ENCODE results near the gene HOMER2. TPM values are rescaled to one million over a fixed set of nuclear protein-coding genes. Genes with fewer than 3 reads are reported as not detected.

The HOMER2 gene
- total RNA-seq, 1 donor from 2014 or later = 9.4 TPM

GRCh38 chr15:82835391-82835917, 117.1 kb downstream of the HOMER2 start:
- ATAC-seq (ENCODE audit: low read depth) (no peak), DNase-seq (no peak)
- H3K4me1 Mint-ChIP-seq = peaks cover 20% of the 10 kb centered on the region
- H3K27ac Mint-ChIP-seq = no peak overlapping the region
- H3K4me3 Mint-ChIP-seq = no peak overlapping the region
- H3K9me3 Mint-ChIP-seq = peaks cover 2% of the 10 kb centered on the region
- TF ChIP-seq CTCF (IDR thresholded peaks at IDR 0.05) = no peak
- POLR2A ChIA-PET = interaction anchor here (0.8 kb wide), 1 partner anchor 10 kb away, joined by 5 read pairs; no protein-coding TSS in a partner anchor
- CTCF ChIA-PET = no interaction called here
- intact Hi-C loops (cut with micrococcal nuclease) = no loop called here
- peaks cover 75% of the 10 kb centered on the region for H3K36me3 Mint-ChIP-seq (ENCODE audit: low read depth)
- H3K27me3 Mint-ChIP-seq = no peaks in the 10 kb centered on the region

- Mint-ChIP-seq H3K36me3 (ENCODE audit: low read depth) (peaks cover 91% of the 10 kb centered on the region), H3K4me3 (peak overlapping the region; percentile 51), H3K4me1 (peaks cover 20% of the 10 kb centered on the region), H3K27ac (peak overlapping the region; percentile 86), H3K27me3 (no peaks in the 10 kb centered on the region), H3K9me3 (peaks cover 2% of the 10 kb centered on the region)
- TF ChIP-seq CTCF (IDR thresholded peaks at IDR 0.05) = no peak
- DNase-seq (no peak), ATAC-seq (ENCODE audit: low read depth) (no peak)
- ChIA-PET POLR2A (interaction anchor here (0.6 to 1.6 kb wide), 9 partner anchors 16 to 293 kb away, joined by 3 to 12 read pairs (median 5); partner anchors contain the start of genes C15orf40, FSD2, RPS17 and WHAMM), CTCF (interaction anchor here (0.8 to 1.6 kb wide), 6 partner anchors 13 to 169 kb away, joined by 3 to 7 read pairs (median 3); no protein-coding TSS in a partner anchor)
- intact Hi-C loops (cut with micrococcal nuclease) = loop anchor here (1.0 kb wide), 1 partner anchor 11 kb away; no protein-coding TSS in a partner anchor
These were observed 119.2 kb downstream of the HOMER2 start for GRCh38 chr15:82833362-82833682.

GRCh38 chr15:82832601-82833361, 119.7 kb downstream of the HOMER2 start:
- no peak for TF ChIP-seq CTCF (IDR thresholded peaks at IDR 0.05)
- Mint-ChIP-seq H3K9me3 (peaks cover 2% of the 10 kb centered on the region), H3K4me3 (peak overlapping the region; percentile 51), H3K36me3 (ENCODE audit: low read depth) (peaks cover 91% of the 10 kb centered on the region), H3K4me1 (peaks cover 20% of the 10 kb centered on the region), H3K27ac (peak overlapping the region; percentile 86), H3K27me3 (no peaks in the 10 kb centered on the region)
- ATAC-seq (ENCODE audit: low read depth) = peak; percentile 79
- ChIA-PET POLR2A (interaction anchor here (0.6 to 1.6 kb wide), 9 partner anchors 12 to 293 kb away, joined by 3 to 12 read pairs (median 5); partner anchors contain the start of genes C15orf40, FSD2 and RPS17), CTCF (interaction anchor here (0.8 to 1.6 kb wide), 6 partner anchors 14 to 169 kb away, joined by 3 to 7 read pairs (median 3); no protein-coding TSS in a partner anchor)
- intact Hi-C loops (cut with micrococcal nuclease) = loop anchor here (1.0 kb wide), 3 partner anchors 12 to 292 kb away; partner anchors contain the start of genes RPS17 and WHAMM
- no peak for DNase-seq

- DNase-seq (no peak), ATAC-seq (ENCODE audit: low read depth) (no peak)
- Mint-ChIP-seq H3K27ac (peak overlapping the region; percentile 86), H3K9me3 (peaks cover 2% of the 10 kb centered on the region), H3K4me3 (peak overlapping the region; percentile 51), H3K4me1 (peaks cover 20% of the 10 kb centered on the region), H3K27me3 (no peaks in the 10 kb centered on the region), H3K36me3 (ENCODE audit: low read depth) (peaks cover 91% of the 10 kb centered on the region)
- ChIA-PET POLR2A (interaction anchor here (1.0 to 1.6 kb wide), 7 partner anchors 18 to 292 kb away, joined by 4 to 12 read pairs (median 6); partner anchors contain the start of genes C15orf40, FSD2 and RPS17), CTCF (interaction anchor here (0.9 to 1.6 kb wide), 3 partner anchors 14 to 168 kb away, joined by 3 to 7 read pairs (median 4); no protein-coding TSS in a partner anchor)
- intact Hi-C loops (cut with micrococcal nuclease) = loop anchor here (1.0 kb wide), 2 partner anchors 23 to 292 kb away; partner anchors contain the start of genes RPS17 and WHAMM
- TF ChIP-seq CTCF (IDR thresholded peaks at IDR 0.05) = no peak
These were observed 120.5 kb downstream of the HOMER2 start for GRCh38 chr15:82831894-82832600.

Data from activated B cell treated with CpG ODN at 0.5 μM for 24 hours (primary cell).